BE2C (cell line): ENCODE results near the gene ZNF736.

Source experiments
- DNase-seq: peaks from one replicate; pipeline ENCODE4 v3.0.0-alpha.2; 2020
- H3K27me3 ChIP-seq: fragments of 250-450 bp; sonication (Bioruptor Pico); 2 replicates; pipeline ENCODE4 v1.5.1; 2020; ENCODE audit warnings: mild to moderate bottlenecking
- H3K36me3 ChIP-seq: fragments of 250-450 bp; sonication (Bioruptor Pico); 2 replicates; pipeline ENCODE4 v1.5.1; 2020; ENCODE audit warnings: mild to moderate bottlenecking
- H3K4me1 ChIP-seq: fragments of 250-450 bp; sonication (Bioruptor Pico); 2 replicates; pipeline ENCODE4 v1.5.1; 2020
- H3K4me3 ChIP-seq: 2 replicates; pipeline ENCODE4 v1.5.1; 2011; ENCODE audit warnings: low read depth, low read length
- H3K9me3 ChIP-seq: fragments of 250-450 bp; sonication (Bioruptor Pico); 2 replicates; pipeline ENCODE4 v1.5.1; 2020
- CTCF ChIP-seq: IDR thresholded peaks from 2 replicates; pipeline ENCODE4 v1.5.1; 2012; ENCODE audit warnings: mild to moderate bottlenecking, low read depth, low read length

ZNF736 gene

GRCh38 chr7:64400401-64400800 lies 86.6 kb downstream of the ZNF736 start:
- Histone ChIP-seq H3K27me3 (no peaks in the 10 kb centered on the region), H3K4me1 (no peaks in the 10 kb centered on the region), H3K36me3 (no peaks in the 10 kb centered on the region), H3K4me3 (no peak overlapping the region), H3K9me3 (no peaks in the 10 kb centered on the region; the same call in none of the 2 replicates)
- no peak for TF ChIP-seq CTCF
- no peak for DNase-seq
